HG03460 (cell line): ENCODE results near the gene USP12.

Source experiments
- ATAC-seq: cut with Tn5 transposase; IDR thresholded peaks from one replicate; pipeline ENCODE4 v1.9.1; 2021; ENCODE audit not compliant: unreplicated experiment

The USP12 gene

GRCh38 chr13:27038323-27038722 is 133.3 kb downstream of the USP12 start:
- ATAC-seq = no peak

- no peak for ATAC-seq
Measured at GRCh38 chr13:27037571-27037970, 134.0 kb downstream of the USP12 start.

- ATAC-seq = no peak
Measured at GRCh38 chr13:27037171-27037570, 134.4 kb downstream of the USP12 start.

GRCh38 chr13:27036236-27036981 is 135.2 kb downstream of the USP12 start:
- ATAC-seq = no peak

GRCh38 chr13:27035892-27036235 is 135.7 kb downstream of the USP12 start:
- no peak for ATAC-seq

GRCh38 chr13:27034678-27035111 is 136.9 kb downstream of the USP12 start:
- ATAC-seq = no peak

- no peak for ATAC-seq
Measured at GRCh38 chr13:27028683-27029480, 142.7 kb downstream of the USP12 start.

GRCh38 chr13:27027086-27027667 is 144.4 kb downstream of the USP12 start:
- ATAC-seq = no peak

- no peak for ATAC-seq
Measured at GRCh38 chr13:27026396-27026795, 145.2 kb downstream of the USP12 start.

GRCh38 chr13:27024776-27025492 is 146.7 kb downstream of the USP12 start:
- ATAC-seq = no peak

- no peak for ATAC-seq
Measured at GRCh38 chr13:27024074-27024461, 147.5 kb downstream of the USP12 start.

- ATAC-seq = no peak
Measured at GRCh38 chr13:27023385-27024073, 148.1 kb downstream of the USP12 start.

GRCh38 chr13:27022571-27023311 is 148.9 kb downstream of the USP12 start:
- no peak for ATAC-seq

- no peak for ATAC-seq
Measured at GRCh38 chr13:27020415-27020814, 151.2 kb downstream of the USP12 start.

GRCh38 chr13:27018882-27019281 is 152.7 kb downstream of the USP12 start:
- ATAC-seq = no peak

- no peak for ATAC-seq
Measured at GRCh38 chr13:27018344-27018861, 153.2 kb downstream of the USP12 start.

GRCh38 chr13:27016875-27017274 is 154.7 kb downstream of the USP12 start:
- ATAC-seq = no peak
